SK-N-SH treated with all-trans-retinoic acid at 6 μM for 48 hours (cell line): ENCODE results near the gene SMTNL2.

ENCODE experiments used
- ARNTL ChIP-seq: fragments of 450-650 bp; formaldehyde crosslinking; IDR thresholded peaks from 2 replicates; pipeline ENCODE4 v1.5.0; 2020; ENCODE audit warnings: low read depth, mild to moderate bottlenecking, moderate library complexity, borderline replicate concordance
- ESRRG ChIP-seq: fragments of 250-450 bp; sonication (Bioruptor Pico); IDR thresholded peaks from 2 replicates; pipeline ENCODE4 v1.6.1; 2021; ENCODE audit warnings: mild to moderate bottlenecking
- ISL1 ChIP-seq: fragments of 250-450 bp; sonication (Bioruptor Pico); IDR thresholded peaks from 2 replicates; pipeline ENCODE4 v2.1.2; 2022; ENCODE audit warnings: mild to moderate bottlenecking, moderate library complexity
- PATZ1 ChIP-seq: fragments of 250-450 bp; sonication (Bioruptor Pico); IDR thresholded peaks from 2 replicates; pipeline ENCODE4 v1.8.0; 2020; ENCODE audit warnings: mild to moderate bottlenecking, moderate library complexity, borderline replicate concordance
- PPARA ChIP-seq: fragments of 250-450 bp; sonication (Bioruptor Pico); IDR thresholded peaks from 2 replicates; pipeline ENCODE4 v1.5.0; 2020; ENCODE audit warnings: mild to moderate bottlenecking, borderline replicate concordance
- RARB ChIP-seq: fragments of 250-450 bp; sonication (Bioruptor Pico); IDR thresholded peaks from 2 replicates; pipeline ENCODE4 v1.8.0; 2021; ENCODE audit warnings: mild to moderate bottlenecking, moderate library complexity
- SNAI2 ChIP-seq: fragments of 250-450 bp; sonication (Bioruptor Pico); IDR thresholded peaks from 2 replicates; pipeline ENCODE4 v1.5.0; 2020; ENCODE audit warnings: mild to moderate bottlenecking, moderate library complexity
- TSHZ2 ChIP-seq: fragments of 250-450 bp; sonication (Bioruptor Pico); IDR thresholded peaks from 2 replicates; pipeline ENCODE4 v1.5.0; 2020; ENCODE audit warnings: mild to moderate bottlenecking, moderate library complexity
- ZFP30 ChIP-seq: fragments of 450-650 bp; formaldehyde crosslinking; IDR thresholded peaks from 2 replicates; pipeline ENCODE4 v1.5.0; 2022; ENCODE audit warnings: mild to moderate bottlenecking, moderate library complexity
- ZNF565 ChIP-seq: fragments of 450-650 bp; formaldehyde crosslinking; conservative IDR thresholded peaks from 2 replicates; pipeline ENCODE4 v1.5.0; 2020; ENCODE audit warnings: low read depth, mild to moderate bottlenecking, moderate library complexity

- TF ChIP-seq SNAI2 (CRISPR knock-in tag) (no peak), RARB (CRISPR knock-in tag) (no peak), PATZ1 (CRISPR knock-in tag) (no peak), TSHZ2 (no peak), PPARA (CRISPR knock-in tag) (no peak), ISL1 (no peak), ZFP30 (no peak), ESRRG (no peak), ZNF565 (CRISPR knock-in tag) (no peak), ARNTL (CRISPR knock-in tag) (no peak)
Observed at GRCh38 chr17:4648741-4649140, 64.4 kb downstream of the SMTNL2 start.
